ENCODE data around the gene EDDM3A. TPM values are rescaled to one million over a fixed set of nuclear protein-coding genes. Genes with fewer than 3 reads are reported as not detected.
"Not testable (repeated sequence)": the region's sequence is repeated elsewhere in the genome, so short reads cannot be mapped to it uniquely, and the experiment has no call there.

Gene EDDM3A
- polyA plus RNA-seq, 1 of the 3 experiments (the other 2 are of a cell fraction): not detected

DNA sequence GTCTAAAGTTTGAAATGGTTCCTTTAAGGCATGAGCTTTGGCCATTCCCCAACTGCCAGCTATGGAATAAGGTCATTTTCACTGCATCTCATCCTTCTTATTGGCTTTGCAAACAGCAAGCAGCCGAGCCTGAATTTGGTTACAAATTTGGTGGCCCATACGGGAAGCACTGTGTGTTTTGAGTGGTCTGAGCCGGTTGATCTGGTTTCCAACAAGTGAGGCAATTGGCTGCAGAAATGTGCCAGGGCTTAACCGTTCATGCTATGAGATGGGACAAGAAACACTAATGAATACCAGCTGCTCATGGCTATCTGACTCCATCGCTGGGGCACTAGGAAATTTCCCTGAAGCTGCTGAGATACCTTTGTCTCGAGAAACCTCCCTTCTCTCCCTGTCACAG, 9.3 kb downstream of the EDDM3A start:
- CTCF ChIA-PET: interaction anchor here (0.9 to 1.1 kb wide), 2 partner anchors 12 to 73 kb away, joined by 3 read pairs; no protein-coding TSS in a partner anchor
- 4% methylated on average over 6 of the region's 6 CpGs for WGBS (ENCODE audit: low lambda C conversion rate)
- no peaks in the 10 kb centered on the region for H3K79me2 ChIP-seq (ENCODE audit: insufficient read depth)
- H3K9me2 ChIP-seq: no peaks in the 10 kb centered on the region
- H3K4me2 ChIP-seq: no peak overlapping the region
- H3F3A ChIP-seq (replicated peaks; ENCODE audit: insufficient read depth): no peaks in the 10 kb centered on the region
- DNase-seq: no peak
- POLR2A ChIA-PET: no interaction called here
- no peaks in the 10 kb centered on the region for H3K36me3 ChIP-seq (replicated peaks in 1 of 2; ENCODE audit: control insufficient read depth in 1 of 2, insufficient read depth in 2 of 2, low read length in 1 of 2)
- no peak overlapping the region for H2AFZ ChIP-seq (ENCODE audit: low read depth)
- H3K4me3 ChIP-seq (ENCODE audit: low read depth in 2 of 2, low read length in 1 of 2): no peak overlapping the region
- H3K9ac ChIP-seq: no peak overlapping the region
- H4K20me1 ChIP-seq (ENCODE audit: insufficient read depth): no peaks in the 10 kb centered on the region
- TF ChIP-seq TAF1 (IDR thresholded peaks at IDR 0.05; ENCODE audit: borderline replicate concordance, low read depth, low read length) (no peak), POLR2AphosphoS5 (IDR thresholded peaks at IDR 0.05; ENCODE audit: low read depth, low read length) (no peak), ELF1 (IDR thresholded peaks at IDR 0.05) (no peak), MEF2A (IDR thresholded peaks at IDR 0.05; ENCODE audit: borderline replicate concordance, low read depth) (no peak), GABPA (IDR thresholded peaks at IDR 0.05; ENCODE audit: low read depth) (no peak), RCOR1 (IDR thresholded peaks at IDR 0.05; ENCODE audit: low read length) (no peak)
- H3K27me3 ChIP-seq (ENCODE audit: insufficient read depth): no peaks in the 10 kb centered on the region
- H3K4me1 ChIP-seq (ENCODE audit: control insufficient read depth in 1 of 2, insufficient read depth in 2 of 2, low read depth in 1 of 2, low read length in 1 of 2): no peaks in the 10 kb centered on the region
- no peaks in the 10 kb centered on the region for H3K9me3 ChIP-seq
- H3K27ac ChIP-seq (ENCODE audit: low read depth in 2 of 2, low read length in 1 of 2): no peak overlapping the region

- ChIA-PET CTCF (no interaction called here), POLR2A (no interaction called here)
- WGBS (ENCODE audit: low lambda C conversion rate): 2% methylated on average over 4 of the region's 4 CpGs
- Histone ChIP-seq H4K20me1 (ENCODE audit: insufficient read depth) (no peaks in the 10 kb centered on the region), H3K27ac (ENCODE audit: low read depth in 2 of 2, low read length in 1 of 2) (no peak overlapping the region), H3K9ac (no peak overlapping the region), H3K4me1 (ENCODE audit: control insufficient read depth in 1 of 2, insufficient read depth in 2 of 2, low read depth in 1 of 2, low read length in 1 of 2) (no peaks in the 10 kb centered on the region), H3K36me3 (replicated peaks in 1 of 2; ENCODE audit: control insufficient read depth in 1 of 2, insufficient read depth in 2 of 2, low read length in 1 of 2) (no peaks in the 10 kb centered on the region), H3F3A (replicated peaks; ENCODE audit: insufficient read depth) (no peaks in the 10 kb centered on the region), H3K9me2 (no peaks in the 10 kb centered on the region), H3K9me3 (no peaks in the 10 kb centered on the region), H3K4me3 (ENCODE audit: low read depth in 2 of 2, low read length in 1 of 2) (no peak overlapping the region), H3K27me3 (ENCODE audit: insufficient read depth) (no peaks in the 10 kb centered on the region), H2AFZ (ENCODE audit: low read depth) (no peak overlapping the region), H3K4me2 (no peak overlapping the region), H3K79me2 (ENCODE audit: insufficient read depth) (no peaks in the 10 kb centered on the region)
- DNase-seq: no peak
- TF ChIP-seq, protein P1, sequence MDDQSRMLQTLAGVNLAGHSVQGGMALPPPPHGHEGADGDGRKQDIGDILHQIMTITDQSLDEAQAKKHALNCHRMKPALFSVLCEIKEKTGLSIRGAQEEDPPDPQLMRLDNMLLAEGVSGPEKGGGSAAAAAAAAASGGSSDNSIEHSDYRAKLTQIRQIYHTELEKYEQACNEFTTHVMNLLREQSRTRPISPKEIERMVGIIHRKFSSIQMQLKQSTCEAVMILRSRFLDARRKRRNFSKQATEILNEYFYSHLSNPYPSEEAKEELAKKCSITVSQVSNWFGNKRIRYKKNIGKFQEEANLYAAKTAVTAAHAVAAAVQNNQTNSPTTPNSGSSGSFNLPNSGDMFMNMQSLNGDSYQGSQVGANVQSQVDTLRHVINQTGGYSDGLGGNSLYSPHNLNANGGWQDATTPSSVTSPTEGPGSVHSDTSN (IDR thresholded peaks at IDR 0.05): no peak
- TF ChIP-seq TAF1 (IDR thresholded peaks at IDR 0.05; ENCODE audit: borderline replicate concordance, low read depth, low read length) (no peak), NRF1 (IDR thresholded peaks at IDR 0.05; ENCODE audit: low read depth, low read length) (no peak), SMC3 (IDR thresholded peaks at IDR 0.05; ENCODE audit: low read depth, low read length) (no peak), RCOR1 (IDR thresholded peaks at IDR 0.05; ENCODE audit: low read length) (no peak), EP300 (IDR thresholded peaks at IDR 0.05; ENCODE audit: borderline replicate concordance in 1 of 2, low read depth in 1 of 2, low read length in 1 of 2) (no peak), ELF1 (IDR thresholded peaks at IDR 0.05) (no peak), CTCF (IDR thresholded peaks at IDR 0.05) (no peak; the same call in 1 of the 2 replicates)
Measured at GRCh38 chr14:20757965-20758364, 12.3 kb downstream of the EDDM3A start.

DNA sequence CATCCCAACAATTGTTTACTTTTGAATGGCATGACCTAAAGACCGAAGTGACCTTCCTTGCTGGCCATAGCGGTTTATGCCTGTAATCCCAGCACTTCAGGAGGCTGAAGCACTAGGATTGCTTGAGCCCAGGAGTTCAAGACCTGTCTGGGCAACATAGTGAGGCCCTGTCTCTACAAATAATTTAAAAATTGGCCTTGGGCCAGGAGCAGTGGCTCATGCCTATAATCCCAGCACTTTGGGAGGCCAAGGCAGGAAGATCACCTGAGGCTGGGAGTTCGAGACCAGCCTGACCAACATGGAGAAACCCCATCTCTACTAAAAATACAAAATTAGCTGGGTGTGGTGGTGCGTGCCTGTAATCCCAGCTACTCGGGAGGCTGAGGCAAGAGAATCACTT, 13.8 kb downstream of the EDDM3A start:
- H4K20me1 ChIP-seq (ENCODE audit: insufficient read depth): not testable (repeated sequence)
- 3% methylated on average over 4 of the region's 5 CpGs for WGBS (ENCODE audit: low lambda C conversion rate)

More for the DNA sequence above, 13.8 kb downstream of the EDDM3A start:
- H3K27me3 ChIP-seq (ENCODE audit: insufficient read depth); H3K4me1 ChIP-seq (ENCODE audit: control insufficient read depth in 1 of 2, insufficient read depth in 2 of 2, low read depth in 1 of 2, low read length in 1 of 2); H3K9me2 ChIP-seq; POLR2A ChIA-PET; H3K79me2 ChIP-seq (ENCODE audit: insufficient read depth); H3K36me3 ChIP-seq (replicated peaks in 1 of 2; ENCODE audit: control insufficient read depth in 1 of 2, insufficient read depth in 2 of 2, low read length in 1 of 2); CTCF ChIA-PET; DNase-seq; H2AFZ ChIP-seq (ENCODE audit: low read depth); H3K4me3 ChIP-seq (ENCODE audit: low read depth in 2 of 2, low read length in 1 of 2); H3F3A ChIP-seq (replicated peaks; ENCODE audit: insufficient read depth); H3K9me3 ChIP-seq; H3K9ac ChIP-seq; H3K27ac ChIP-seq (ENCODE audit: low read depth in 2 of 2, low read length in 1 of 2); H3K4me2 ChIP-seq: not testable (repeated sequence)
